Measurements from ENCODE around the gene C10orf90.

- no peak for TF ChIP-seq CTCF (conservative IDR thresholded peaks at IDR 0.05 in 1 of 2, IDR thresholded peaks at IDR 0.05 in 1 of 2; ENCODE audit: extremely low read depth in 1 of 2, insufficient read depth in 1 of 2, low read depth in 1 of 2, low read length in 2 of 2)
- TF ChIP-seq EZH2 (IDR thresholded peaks at IDR 0.05; ENCODE audit: borderline replicate concordance, low read length) = no peak
These were observed 60.9 kb downstream of the C10orf90 start for GRCh38 chr10:126609566-126609965.
